Measurements from ENCODE around the gene AGAP1. TPM values are rescaled to one million over a fixed set of nuclear protein-coding genes. Genes with fewer than 3 reads are reported as not detected.

The AGAP1 gene
- total RNA-seq, 2 experiments from 2014 or later = not detected

- DNase-seq (ENCODE audit: low spot score) = no peak
- TF ChIP-seq EZH2phosphoT487 (IDR thresholded peaks at IDR 0.05; ENCODE audit: borderline replicate concordance, low read depth, low read length) = no peak
- no peak for TF ChIP-seq CTCF (conservative IDR thresholded peaks at IDR 0.05; ENCODE audit: low read length)
- H3K4me3 ChIP-seq (ENCODE audit: low read depth, low read length, poor library complexity, severe bottlenecking) = no peak overlapping the region
- no TSS peak for BruUV-seq (replicated peaks)
- no peak overlapping the region for H3K4me2 ChIP-seq (ENCODE audit: low read length)
- H3K9me2 ChIP-seq (ENCODE audit: insufficient read depth, low read length) = no peaks in the 10 kb centered on the region
- H3K27ac ChIP-seq (ENCODE audit: low read depth, low read length, poor library complexity, severe bottlenecking) = no peak overlapping the region
- no peaks in the 10 kb centered on the region for H3K79me2 ChIP-seq (ENCODE audit: insufficient read depth, low read depth, low read length)
- no peaks in the 10 kb centered on the region for H3K4me1 ChIP-seq (ENCODE audit: insufficient read depth, low read length, poor library complexity, severe bottlenecking)
- intact Hi-C loops (cut with micrococcal nuclease; ENCODE audit: unreplicated experiment) = no loop called here
- no peak overlapping the region for H2AFZ ChIP-seq (ENCODE audit: low read length)
- H4K20me1 ChIP-seq (ENCODE audit: insufficient read depth, low read length) = no peaks in the 10 kb centered on the region
- no peaks in the 10 kb centered on the region for H3K36me3 ChIP-seq (ENCODE audit: insufficient read depth, low read length)
- ChIA-PET POLR2A (no interaction called here), CTCF (ENCODE audit: unreplicated experiment) (no interaction called here)
- H3K9me3 ChIP-seq (ENCODE audit: low read length) = no peaks in the 10 kb centered on the region
These were observed 584.7 kb downstream of the AGAP1 start for GRCh38 chr2:236078297-236079255.

GRCh38 chr2:236080412-236080811 is 586.6 kb downstream of the AGAP1 start:
- BruUV-seq (replicated peaks) = no TSS peak
- H3K36me3 ChIP-seq (ENCODE audit: insufficient read depth, low read length) = no peaks in the 10 kb centered on the region
- H3K4me1 ChIP-seq (ENCODE audit: insufficient read depth, low read length, poor library complexity, severe bottlenecking) = no peaks in the 10 kb centered on the region
- H3K79me2 ChIP-seq (ENCODE audit: insufficient read depth, low read depth, low read length) = no peaks in the 10 kb centered on the region
- intact Hi-C loops (cut with micrococcal nuclease; ENCODE audit: unreplicated experiment) = no loop called here
- no peak overlapping the region for H2AFZ ChIP-seq (ENCODE audit: low read length)
- DNase-seq (ENCODE audit: low spot score) = no peak
- no peaks in the 10 kb centered on the region for H3K9me2 ChIP-seq (ENCODE audit: insufficient read depth, low read length)
- no peak overlapping the region for H3K27ac ChIP-seq (ENCODE audit: low read depth, low read length, poor library complexity, severe bottlenecking)
- CTCF ChIA-PET (ENCODE audit: unreplicated experiment) = no interaction called here
- no peaks in the 10 kb centered on the region for H3K9me3 ChIP-seq (ENCODE audit: low read length)
- POLR2A ChIA-PET = no interaction called here
- TF ChIP-seq EZH2phosphoT487 (IDR thresholded peaks at IDR 0.05; ENCODE audit: borderline replicate concordance, low read depth, low read length) (no peak), CTCF (conservative IDR thresholded peaks at IDR 0.05; ENCODE audit: low read length) (no peak)
- no peak overlapping the region for H3K4me2 ChIP-seq (ENCODE audit: low read length)
- H3K4me3 ChIP-seq (ENCODE audit: low read depth, low read length, poor library complexity, severe bottlenecking) = no peak overlapping the region
- H4K20me1 ChIP-seq (ENCODE audit: insufficient read depth, low read length) = no peaks in the 10 kb centered on the region

GRCh38 chr2:236081171-236081570 is 587.3 kb downstream of the AGAP1 start:
- H4K20me1 ChIP-seq (ENCODE audit: insufficient read depth, low read length) = no peaks in the 10 kb centered on the region
- CTCF ChIA-PET (ENCODE audit: unreplicated experiment) = no interaction called here
- H3K4me2 ChIP-seq (ENCODE audit: low read length) = no peak overlapping the region
- intact Hi-C loops (cut with micrococcal nuclease; ENCODE audit: unreplicated experiment) = no loop called here
- H3K9me3 ChIP-seq (ENCODE audit: low read length) = no peaks in the 10 kb centered on the region
- no peak for TF ChIP-seq CTCF (conservative IDR thresholded peaks at IDR 0.05; ENCODE audit: low read length)
- TF ChIP-seq EZH2phosphoT487 (IDR thresholded peaks at IDR 0.05; ENCODE audit: borderline replicate concordance, low read depth, low read length) = no peak
- no TSS peak for BruUV-seq (replicated peaks)
- no peaks in the 10 kb centered on the region for H3K9me2 ChIP-seq (ENCODE audit: insufficient read depth, low read length)
- POLR2A ChIA-PET = no interaction called here
- H3K4me1 ChIP-seq (ENCODE audit: insufficient read depth, low read length, poor library complexity, severe bottlenecking) = no peaks in the 10 kb centered on the region
- H3K27ac ChIP-seq (ENCODE audit: low read depth, low read length, poor library complexity, severe bottlenecking) = no peak overlapping the region
- no peak overlapping the region for H3K4me3 ChIP-seq (ENCODE audit: low read depth, low read length, poor library complexity, severe bottlenecking)
- no peaks in the 10 kb centered on the region for H3K79me2 ChIP-seq (ENCODE audit: insufficient read depth, low read depth, low read length)
- DNase-seq (ENCODE audit: low spot score) = no peak
- H3K36me3 ChIP-seq (ENCODE audit: insufficient read depth, low read length) = no peaks in the 10 kb centered on the region
- H2AFZ ChIP-seq (ENCODE audit: low read length) = no peak overlapping the region

All from OCI-LY7 (cell line).